Posterior vena cava (tissue), 2 donors: ENCODE data around the gene SHQ1. TPM values are rescaled to one million over a fixed set of nuclear protein-coding genes. Genes with fewer than 3 reads are reported as not detected.

ENCODE experiments used
- DNase-seq: peaks from one replicate; pipeline ENCODE4 v3.0.0-alpha.2; 2020; ENCODE audit warnings: low spot score
- intact Hi-C, 2 donors: fragments of 100-400 bp; cut with DNase I; formaldehyde crosslinking; loops; one replicate each; pipeline versions ENCODE4 v1.14.1 to v1.14.2; 2022 to 2023
- total RNA-seq, 2 donors: library from RNA; stranded (reverse); fragmentation: NEBNext Ultra II Directional; extraction: Animal tissue kit (Norgen Biotek cat#: 25700); gene quantifications; one replicate each; pipeline ENCODE4 v1.2.1, GENCODE V29; 2021
- donor health status: DM: yes; HTN: yes; CAD: no.
- donor health status: DM: yes; HTN: yes; CAD: no.

The SHQ1 gene
- total RNA-seq, 2 donors from 2014 or later: 15.0 to 15.2 TPM

GRCh38 chr3:72860846-72861245 is 12.6 kb upstream of the SHQ1 start:
- DNase-seq: no peak
- intact Hi-C loops: no loop called here

GRCh38 chr3:72860053-72860452 is 11.8 kb upstream of the SHQ1 start:
- intact Hi-C loops: no loop called here

GRCh38 chr3:72855001-72855400 is 6.8 kb upstream of the SHQ1 start:
- no peak for DNase-seq
- intact Hi-C loops: no loop called here

More at GRCh38 chr3:72860053-72860452, 11.8 kb upstream of the SHQ1 start:
- DNase-seq: no peak

GRCh38 chr3:72848703-72849081 is 447 bp upstream of the SHQ1 start:
- no peak for DNase-seq
- intact Hi-C loops: loop anchor here in 1 of 2 donors (10.0 kb wide), 1 partner anchor 206 kb away; no protein-coding TSS in a partner anchor

GRCh38 chr3:72847282-72847681 is 963 bp downstream of the SHQ1 start:
- intact Hi-C loops: loop anchor here in 1 of 2 donors (10.0 kb wide), 1 partner anchor 208 kb away; no protein-coding TSS in a partner anchor
- DNase-seq: no peak

- DNase-seq: no peak
- intact Hi-C loops: loop anchor here in 1 of 2 donors (10.0 kb wide), 1 partner anchor 209 kb away; no protein-coding TSS in a partner anchor
These were observed 2.1 kb downstream of the SHQ1 start for GRCh38 chr3:72846166-72846565.

GRCh38 chr3:72844436-72844993 is 3.7 kb downstream of the SHQ1 start:
- intact Hi-C loops: loop anchor here in 1 of 2 donors (10.0 kb wide), 1 partner anchor 210 kb away; no protein-coding TSS in a partner anchor
- DNase-seq: no peak

GRCh38 chr3:72839057-72839456 is 9.2 kb downstream of the SHQ1 start:
- intact Hi-C loops: no loop called here
- no peak for DNase-seq

GRCh38 chr3:72836923-72837322 is 11.3 kb downstream of the SHQ1 start:
- DNase-seq: no peak
- intact Hi-C loops: no loop called here

GRCh38 chr3:72836416-72836815 is 11.8 kb downstream of the SHQ1 start:
- no peak for DNase-seq
- intact Hi-C loops: no loop called here

- DNase-seq: no peak
- intact Hi-C loops: no loop called here
These were observed 17.6 kb downstream of the SHQ1 start for GRCh38 chr3:72830452-72831223.

- intact Hi-C loops: loop anchor here in 1 of 2 donors (10.0 kb wide), 1 partner anchor 875 kb away; no protein-coding TSS in a partner anchor
- DNase-seq: no peak
These were observed 18.5 kb downstream of the SHQ1 start for GRCh38 chr3:72829701-72830100.

GRCh38 chr3:72821161-72821781 is 27.0 kb downstream of the SHQ1 start:
- no peak for DNase-seq
- intact Hi-C loops: loop anchor here in 1 of 2 donors (5.0 to 10.0 kb wide), 3 partner anchors 559 to 949 kb away; no protein-coding TSS in a partner anchor

- intact Hi-C loops: loop anchor here in 1 of 2 donors (5.0 to 10.0 kb wide), 3 partner anchors 558 to 948 kb away; no protein-coding TSS in a partner anchor
- no peak for DNase-seq
These were observed 27.8 kb downstream of the SHQ1 start for GRCh38 chr3:72820415-72820814.

GRCh38 chr3:72818905-72819304 is 29.3 kb downstream of the SHQ1 start:
- no peak for DNase-seq
- intact Hi-C loops: no loop called here

GRCh38 chr3:72818092-72818773 is 30.0 kb downstream of the SHQ1 start:
- no peak for DNase-seq
- intact Hi-C loops: no loop called here

- no peak for DNase-seq
- intact Hi-C loops: no loop called here
These were observed 31.3 kb downstream of the SHQ1 start for GRCh38 chr3:72816862-72817355.

- no peak for DNase-seq
- intact Hi-C loops: no loop called here
These were observed 33.9 kb downstream of the SHQ1 start for GRCh38 chr3:72814308-72814707.

GRCh38 chr3:72812201-72812600 is 36.0 kb downstream of the SHQ1 start:
- DNase-seq: no peak
- intact Hi-C loops: no loop called here
